Urothelium cell line (cell line): Measurements from ENCODE around the gene ADGRF1.

Source experiments
- DNase-seq: peaks from one replicate; pipeline ENCODE4 v3.0.0; 2011; ENCODE audit warnings: low spot score, mixed read lengths
- FAIRE-seq: peaks from 2 replicates; lab custom pipeline; 2011; peaks lifted over from hg19 to GRCh38; lab: Jason Lieb, UNC

The ADGRF1 gene

GRCh38 chr6:46985943-46986342, 56.2 kb downstream of the ADGRF1 start:
- no peak for DNase-seq
- FAIRE-seq = no peak

- FAIRE-seq (no peak), DNase-seq (peak; percentile 29)
Observed at GRCh38 chr6:46983007-46983411, 59.1 kb downstream of the ADGRF1 start.

GRCh38 chr6:46979206-46979605, 62.9 kb downstream of the ADGRF1 start:
- DNase-seq = no peak
- FAIRE-seq = no peak

GRCh38 chr6:46974786-46975185, 67.3 kb downstream of the ADGRF1 start:
- FAIRE-seq (no peak), DNase-seq (no peak)

- no peak for DNase-seq
Observed at GRCh38 chr6:46973029-46973428, 69.1 kb downstream of the ADGRF1 start.

GRCh38 chr6:46972531-46972930, 69.6 kb downstream of the ADGRF1 start:
- no peak for DNase-seq

More at GRCh38 chr6:46973029-46973428, 69.1 kb downstream of the ADGRF1 start:
- no peak for FAIRE-seq

GRCh38 chr6:46969206-46969605, 72.9 kb downstream of the ADGRF1 start:
- no peak for DNase-seq
- no peak for FAIRE-seq

More at GRCh38 chr6:46972531-46972930, 69.6 kb downstream of the ADGRF1 start:
- no peak for FAIRE-seq

GRCh38 chr6:46967826-46968349, 74.2 kb downstream of the ADGRF1 start:
- DNase-seq = no peak
- FAIRE-seq = no peak

- FAIRE-seq = no peak
- no peak for DNase-seq
Observed at GRCh38 chr6:46964716-46965519, 77.2 kb downstream of the ADGRF1 start.

- DNase-seq = no peak
- no peak for FAIRE-seq
Observed at GRCh38 chr6:46963626-46964025, 78.5 kb downstream of the ADGRF1 start.

GRCh38 chr6:46963039-46963438, 79.1 kb downstream of the ADGRF1 start:
- no peak for DNase-seq
- peak; percentile 17 for FAIRE-seq

GRCh38 chr6:46961711-46962110, 80.4 kb downstream of the ADGRF1 start:
- FAIRE-seq (no peak), DNase-seq (no peak)

- DNase-seq (no peak), FAIRE-seq (no peak)
Observed at GRCh38 chr6:46961232-46961631, 80.9 kb downstream of the ADGRF1 start.

GRCh38 chr6:46959419-46959818, 82.7 kb downstream of the ADGRF1 start:
- FAIRE-seq (no peak), DNase-seq (no peak)

GRCh38 chr6:46956409-46956808, 85.7 kb downstream of the ADGRF1 start:
- DNase-seq (no peak), FAIRE-seq (no peak)

- FAIRE-seq (no peak), DNase-seq (no peak)
Observed at GRCh38 chr6:46954837-46955451, 87.2 kb downstream of the ADGRF1 start.

GRCh38 chr6:46953921-46954320, 88.2 kb downstream of the ADGRF1 start:
- FAIRE-seq = no peak
- DNase-seq = no peak

GRCh38 chr6:46949632-46950280, 92.4 kb downstream of the ADGRF1 start:
- FAIRE-seq (no peak), DNase-seq (no peak)

GRCh38 chr6:46948699-46949098, 93.4 kb downstream of the ADGRF1 start:
- FAIRE-seq = no peak
- DNase-seq = no peak
